NCI-H526 treated with DMSO at 0.1 percent for 48 hours (cell line): ENCODE measurements around the gene RPUSD1.
A peak's percentile ranks its signal among the peaks of the same experiment; 100 is the strongest.

ENCODE experiments used
- DNase-seq: peaks from one replicate; lab custom pipeline; 2025; lab: John Stamatoyannopoulos, UW

Gene RPUSD1

GRCh38 chr16:818592-818991 lies 30.4 kb upstream of the RPUSD1 start:
- DNase-seq = no peak

GRCh38 chr16:818132-818531 lies 30.0 kb upstream of the RPUSD1 start:
- no peak for DNase-seq

- DNase-seq = no peak
Measured at GRCh38 chr16:817001-817906, 29.1 kb upstream of the RPUSD1 start.

- no peak for DNase-seq
Measured at GRCh38 chr16:815861-816260, 27.7 kb upstream of the RPUSD1 start.

- DNase-seq = no peak
Measured at GRCh38 chr16:814974-815373, 26.8 kb upstream of the RPUSD1 start.

GRCh38 chr16:813916-814412 lies 25.8 kb upstream of the RPUSD1 start:
- DNase-seq = no peak

GRCh38 chr16:813204-813915 lies 25.2 kb upstream of the RPUSD1 start:
- DNase-seq = no peak

- no peak for DNase-seq
Measured at GRCh38 chr16:808085-808386, 19.9 kb upstream of the RPUSD1 start.

- DNase-seq = peak; percentile 64
Measured at GRCh38 chr16:807347-808084, 19.3 kb upstream of the RPUSD1 start.

- DNase-seq = no peak
Measured at GRCh38 chr16:805474-805873, 17.3 kb upstream of the RPUSD1 start.

GRCh38 chr16:804193-805048 lies 16.2 kb upstream of the RPUSD1 start:
- DNase-seq = no peak

- no peak for DNase-seq
Measured at GRCh38 chr16:803754-804080, 15.5 kb upstream of the RPUSD1 start.

- no peak for DNase-seq
Measured at GRCh38 chr16:802914-803753, 15.0 kb upstream of the RPUSD1 start.

- DNase-seq = no peak
Measured at GRCh38 chr16:802461-802860, 14.3 kb upstream of the RPUSD1 start.

GRCh38 chr16:801584-802363 lies 13.6 kb upstream of the RPUSD1 start:
- DNase-seq = no peak

GRCh38 chr16:800834-801511 lies 12.8 kb upstream of the RPUSD1 start:
- no peak for DNase-seq

- DNase-seq = no peak
Measured at GRCh38 chr16:799948-800833, 12.0 kb upstream of the RPUSD1 start, which contains the start of gene GNG13. TSS of gene GNG13 (minus strand) at chr16:800734. CDS start at chr16:799077, 1,657 bp downstream.
